Activated CD4-positive, alpha-beta T cell treated with anti-CD3 and anti-CD28 coated beads, Interleukin-2, Interleukin-4, amounts not matched to agents 100 ng/mL and 50 ng/mL, durations not matched to agents 16 hours and 8 hours (primary cell): ENCODE measurements around the gene SH3BGR.
"Not testable (repeated sequence)": the region's sequence is repeated elsewhere in the genome, so short reads cannot be mapped to it uniquely, and the experiment has no call there.

Experiments used
- DNase-seq: peaks from one replicate; pipeline ENCODE4 v3.0.0-alpha.2; 2020; ENCODE audit warnings: low spot score

SH3BGR gene

DNA sequence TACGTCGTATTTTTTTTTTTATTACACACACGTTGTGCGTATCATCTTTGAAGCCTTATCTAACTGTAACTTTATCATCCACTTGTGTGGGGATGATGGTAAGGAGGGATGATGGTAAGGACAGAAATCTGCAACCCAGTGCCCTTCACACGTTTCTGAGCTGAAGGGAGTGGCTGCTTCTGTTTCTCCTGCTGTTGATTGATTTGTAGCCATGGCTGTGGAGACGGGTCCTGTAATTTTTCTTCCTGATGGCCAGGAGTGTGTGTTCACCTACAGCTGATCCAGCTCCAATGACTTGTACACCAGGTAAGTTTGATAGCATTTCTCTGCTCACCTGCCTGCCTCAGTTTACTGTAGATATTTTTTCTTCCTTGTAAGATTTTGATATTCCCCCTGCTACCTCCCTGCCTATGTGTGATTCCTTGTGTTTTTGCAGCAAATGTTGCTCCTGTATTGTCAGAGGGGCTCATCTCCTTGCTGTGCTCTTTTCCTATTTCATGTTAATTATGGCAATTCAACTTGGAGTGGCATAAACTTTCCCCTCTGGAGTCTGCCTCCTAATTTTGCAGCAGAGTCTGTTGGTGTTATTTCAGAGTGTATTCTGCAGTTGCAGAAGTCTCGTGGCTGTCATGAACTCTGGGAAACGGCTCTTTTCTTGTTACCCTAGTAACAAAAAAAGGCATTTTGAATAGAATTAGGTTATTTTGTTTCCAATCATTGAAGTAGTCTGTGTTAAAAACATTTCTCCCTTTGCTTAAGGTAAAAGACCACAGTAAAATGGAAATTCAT is 64.1 kb downstream of the SH3BGR start:
- DNase-seq = no peak

DNA sequence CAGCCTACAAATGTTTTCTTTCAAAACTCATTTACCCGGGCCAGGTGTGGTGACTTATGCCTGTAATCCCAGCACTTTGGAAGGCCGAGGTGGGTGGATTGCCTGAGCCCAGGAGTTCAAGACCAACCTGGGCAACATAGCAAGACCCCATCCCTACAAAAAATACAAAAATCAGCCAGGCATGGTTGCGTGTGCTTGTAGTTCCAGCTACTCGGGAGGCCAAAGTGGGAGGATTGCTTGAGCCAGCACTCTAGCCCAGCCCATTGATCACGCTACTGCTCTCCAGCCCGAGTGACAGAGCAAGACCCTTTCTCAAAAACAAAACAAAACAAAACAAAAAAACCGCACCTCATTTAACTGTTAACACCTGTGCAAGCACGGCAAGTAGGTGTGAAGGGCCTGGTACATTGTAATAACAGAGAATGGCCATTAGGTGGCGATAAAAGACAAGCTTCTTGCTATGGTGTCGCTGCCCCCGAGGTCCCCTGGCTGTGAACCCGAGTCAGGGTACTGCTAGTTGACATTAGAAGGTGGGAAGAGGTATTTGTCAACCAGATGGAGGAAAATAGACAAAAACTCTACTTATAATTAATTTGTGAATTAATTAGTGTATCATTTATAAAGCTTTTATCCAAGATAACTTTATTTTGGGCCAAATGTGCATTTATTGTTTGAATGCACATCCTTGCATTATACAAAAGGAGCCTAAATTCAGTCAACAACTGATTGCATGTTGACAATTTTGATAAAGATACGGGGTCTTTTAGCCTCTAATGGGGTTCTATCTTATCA is 66.5 kb downstream of the SH3BGR start:
- DNase-seq = peak; percentile 75

DNA sequence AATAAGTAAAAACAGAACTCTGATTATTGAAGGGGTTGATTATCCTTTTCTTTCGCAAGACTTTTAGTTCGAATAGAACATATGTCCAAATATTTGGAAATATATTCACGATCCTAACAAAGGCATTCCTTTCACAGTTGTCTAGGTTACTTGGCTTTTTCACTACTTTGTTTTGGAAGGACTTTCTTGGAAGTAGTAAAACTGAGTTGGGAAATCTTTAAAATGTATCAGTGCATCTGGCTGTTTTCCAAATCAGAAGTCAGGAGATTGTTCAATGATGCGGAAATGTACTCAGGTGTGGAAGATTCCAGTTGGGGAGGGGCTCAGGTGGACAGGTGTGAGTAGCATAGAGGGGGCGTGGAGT is 67.1 kb downstream of the SH3BGR start:
- no peak for DNase-seq

DNA sequence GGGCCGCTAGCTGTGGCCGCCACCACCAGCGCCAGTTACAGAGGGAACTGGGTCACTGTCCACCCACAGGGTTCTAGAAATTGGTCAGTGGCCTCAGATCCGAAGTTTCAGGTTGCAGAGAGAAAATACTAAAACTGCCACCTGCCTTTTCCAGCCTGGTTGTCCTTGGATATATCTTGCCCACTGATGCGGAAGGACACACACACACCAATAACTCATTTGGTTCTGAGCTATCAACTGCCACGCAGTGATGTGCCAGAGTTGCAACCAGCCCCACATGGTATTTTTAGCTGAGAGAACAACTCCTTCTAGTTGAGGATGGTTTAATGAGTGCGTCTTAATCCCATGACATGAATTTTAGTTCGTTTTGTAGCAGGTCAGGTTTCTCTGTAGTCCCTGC is 68.1 kb downstream of the SH3BGR start:
- no peak for DNase-seq

DNA sequence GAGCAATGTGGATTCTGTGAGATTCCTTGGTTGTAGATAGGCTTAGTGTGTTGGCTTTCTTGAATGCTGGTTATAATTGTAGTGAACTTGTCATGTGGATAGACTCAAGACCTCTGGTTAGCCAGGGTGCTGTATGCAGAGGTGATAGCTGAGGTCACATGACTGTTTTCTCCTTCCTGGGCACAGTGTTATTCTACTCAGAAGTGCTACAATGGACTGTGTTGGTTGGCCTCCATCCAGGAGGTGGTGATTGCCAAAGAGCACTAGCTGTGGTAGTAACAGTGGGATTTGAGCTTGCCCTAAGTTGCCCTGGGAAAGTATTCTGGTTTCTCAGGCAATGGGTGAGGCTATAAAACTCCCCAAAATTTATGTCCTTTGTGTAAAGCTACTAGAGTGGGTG is 71.6 kb downstream of the SH3BGR start:
- no peak for DNase-seq

DNA sequence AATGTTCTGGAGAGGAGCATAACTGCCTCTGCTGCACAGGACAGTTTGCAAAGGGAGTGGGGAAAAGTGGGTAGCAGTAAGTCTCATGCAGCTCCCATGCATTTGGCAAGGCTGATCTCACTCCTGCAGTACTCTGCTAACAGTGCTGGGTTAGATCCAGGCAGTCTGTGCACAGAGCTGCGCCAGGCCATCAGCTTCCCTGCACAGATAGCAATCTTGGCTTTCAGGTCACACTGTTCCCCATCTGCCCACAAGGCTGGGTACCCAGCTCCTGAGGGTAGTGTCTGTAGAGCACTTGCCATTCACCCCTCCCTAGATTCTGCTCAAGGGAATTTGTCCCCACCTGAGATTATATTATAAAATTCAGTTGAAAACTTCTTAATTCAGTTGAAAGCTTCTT is 72.1 kb downstream of the SH3BGR start:
- DNase-seq = no peak

DNA sequence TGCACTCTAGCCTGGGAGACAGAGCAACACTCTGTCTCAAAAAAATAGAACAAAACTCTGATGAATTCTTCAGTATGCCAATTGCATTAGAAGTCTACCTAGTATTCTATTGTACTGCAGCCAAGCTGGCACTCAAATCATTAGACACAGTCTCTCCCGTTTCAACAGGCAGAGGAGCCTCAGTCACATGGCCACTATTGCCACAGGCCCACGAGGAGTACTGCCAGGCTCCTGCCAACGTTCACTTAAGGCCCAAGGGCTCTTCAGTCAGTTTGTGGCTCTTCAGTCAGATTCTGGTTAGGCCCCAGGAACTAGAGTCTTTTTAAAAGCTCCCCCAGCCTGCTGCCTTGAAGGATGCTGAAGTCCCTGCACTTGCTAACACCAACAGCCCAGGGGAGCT is 73.4 kb downstream of the SH3BGR start:
- DNase-seq = no peak

DNA sequence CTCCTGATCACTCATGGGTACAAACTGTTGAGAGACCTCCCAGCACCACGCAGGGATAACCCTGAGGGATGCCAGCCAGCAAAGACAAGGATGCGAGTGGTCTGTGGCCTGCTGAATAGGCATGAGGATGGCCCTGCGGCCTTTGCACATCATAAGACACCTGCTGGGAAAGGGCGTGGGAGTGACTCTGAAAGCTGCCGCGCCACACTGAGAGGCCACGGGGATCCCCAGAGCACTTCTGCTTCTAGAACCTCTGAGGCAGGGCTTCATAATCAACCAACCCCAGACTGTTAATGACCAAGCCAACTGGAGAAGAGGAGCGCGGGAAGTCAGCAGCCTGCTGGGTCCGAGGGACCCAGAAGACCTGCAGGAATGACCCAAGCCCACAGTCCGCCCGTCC is 73.8 kb downstream of the SH3BGR start:
- DNase-seq = no peak

DNA sequence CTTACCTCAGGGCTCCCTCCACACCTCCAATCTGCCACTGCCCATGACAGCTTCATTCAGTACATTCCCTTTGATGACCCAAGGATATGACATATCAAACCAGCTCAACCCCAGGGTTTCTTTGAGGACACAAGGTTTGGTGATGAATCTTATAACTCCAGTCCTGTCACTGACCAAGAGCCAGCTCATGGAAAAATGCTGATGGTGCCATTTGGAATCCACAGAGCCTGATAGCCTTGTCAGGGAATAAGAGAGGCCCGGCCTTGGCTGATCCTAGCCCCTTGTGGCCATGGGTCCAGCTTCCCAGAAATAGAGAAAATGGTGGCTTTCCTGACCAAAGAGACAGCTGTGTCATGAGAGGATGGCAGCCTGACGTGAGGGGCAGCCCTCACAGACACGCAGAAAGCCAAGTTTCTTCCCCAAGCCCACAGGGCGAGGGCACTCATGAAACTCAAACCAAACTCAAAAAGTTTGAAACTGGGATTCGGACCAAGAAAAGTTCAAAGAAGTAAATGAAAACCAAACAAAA is 75.4 kb downstream of the SH3BGR start:
- no peak for DNase-seq

DNA sequence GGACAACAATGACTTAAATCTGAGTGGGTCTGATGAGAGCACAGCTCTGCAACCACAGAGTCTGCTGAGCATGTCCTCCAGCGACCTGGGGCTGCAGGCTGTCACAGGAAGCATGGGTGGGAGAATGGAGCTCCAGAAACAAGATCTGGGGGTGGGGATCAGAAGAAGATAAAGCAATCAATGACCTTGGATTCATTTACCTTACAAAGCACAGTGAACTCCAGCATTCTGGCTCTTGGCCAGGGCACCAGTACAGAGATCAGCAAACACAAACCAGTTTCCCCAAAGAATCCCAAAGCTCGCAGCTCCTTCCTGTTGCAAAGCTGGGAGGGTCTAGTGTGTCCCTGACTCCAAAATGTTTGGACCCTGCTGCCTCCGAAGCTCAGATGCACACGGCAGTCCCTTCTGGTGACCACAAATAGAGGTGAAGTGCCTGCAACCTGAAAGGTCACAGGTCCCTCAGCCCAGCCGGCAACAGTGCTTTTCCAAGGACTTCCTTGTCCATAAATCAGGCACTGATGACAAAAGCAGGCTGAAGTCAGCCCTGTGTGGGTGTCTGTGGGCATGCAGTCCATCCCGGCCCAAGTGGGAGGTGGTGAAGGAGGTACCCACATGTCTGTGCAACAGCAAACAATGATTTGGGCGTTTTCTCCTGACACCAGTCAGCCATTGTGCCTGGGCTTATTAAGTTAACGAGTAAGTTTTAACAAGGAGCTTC is 76.1 kb downstream of the SH3BGR start:
- DNase-seq = no peak

DNA sequence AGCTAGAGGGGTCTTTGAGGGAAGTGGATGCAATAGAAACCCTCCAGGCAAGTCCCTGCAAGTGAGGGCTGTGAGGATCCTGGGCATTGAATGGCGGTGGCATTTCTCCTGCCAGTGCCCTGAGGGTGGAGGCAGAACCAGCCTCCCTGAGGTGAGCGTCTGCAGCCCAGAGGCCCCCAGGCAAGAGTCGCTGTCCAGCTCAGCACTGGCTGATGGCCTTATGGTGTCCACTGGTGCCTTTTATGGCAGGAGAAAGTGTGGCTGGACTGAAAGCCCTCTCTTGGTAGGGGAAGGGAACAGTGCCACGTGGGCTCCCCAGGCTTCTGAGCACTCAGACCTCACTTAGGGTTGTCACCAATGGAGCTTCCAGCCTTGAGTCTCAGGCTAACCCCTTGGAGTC is 77.3 kb downstream of the SH3BGR start:
- no peak for DNase-seq

DNA sequence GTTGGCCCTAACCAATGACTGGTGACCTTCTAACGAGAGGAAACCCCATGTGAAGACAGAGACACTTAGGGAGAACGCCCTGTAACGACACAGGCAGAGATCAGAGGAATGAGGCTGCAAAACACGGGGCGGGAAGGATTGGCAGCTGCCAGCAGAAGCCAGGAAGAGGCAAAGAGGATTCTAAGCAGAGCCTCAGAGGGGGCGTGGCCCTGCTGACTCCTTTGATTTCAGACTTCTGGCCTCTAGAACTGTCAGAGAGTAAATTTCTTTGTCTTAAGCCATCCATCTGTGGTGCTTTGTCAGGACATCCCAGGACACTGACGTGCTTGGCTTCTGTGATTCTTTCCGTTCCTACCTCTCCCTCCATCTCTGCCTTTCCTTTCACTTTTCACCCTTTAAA is 79.3 kb downstream of the SH3BGR start:
- no peak for DNase-seq

DNA sequence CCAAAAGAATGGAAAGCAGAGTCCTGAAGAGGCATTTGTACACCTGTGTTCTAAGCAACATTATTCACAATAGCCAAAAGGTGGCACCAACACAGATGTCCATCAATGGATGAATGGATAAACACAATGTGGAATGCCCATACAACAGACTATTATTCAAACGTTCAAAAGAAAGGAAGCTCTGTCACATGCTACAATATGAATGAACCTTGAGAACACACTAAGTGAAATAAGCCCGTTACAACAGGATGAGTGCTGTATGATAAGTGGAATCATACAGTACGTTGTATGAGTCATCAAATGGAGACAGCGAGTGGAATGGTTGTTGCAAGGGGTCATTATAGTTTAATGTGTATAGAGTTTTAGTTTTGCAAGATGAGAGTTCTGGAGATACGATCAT is 80.1 kb downstream of the SH3BGR start:
- DNase-seq = no peak

DNA sequence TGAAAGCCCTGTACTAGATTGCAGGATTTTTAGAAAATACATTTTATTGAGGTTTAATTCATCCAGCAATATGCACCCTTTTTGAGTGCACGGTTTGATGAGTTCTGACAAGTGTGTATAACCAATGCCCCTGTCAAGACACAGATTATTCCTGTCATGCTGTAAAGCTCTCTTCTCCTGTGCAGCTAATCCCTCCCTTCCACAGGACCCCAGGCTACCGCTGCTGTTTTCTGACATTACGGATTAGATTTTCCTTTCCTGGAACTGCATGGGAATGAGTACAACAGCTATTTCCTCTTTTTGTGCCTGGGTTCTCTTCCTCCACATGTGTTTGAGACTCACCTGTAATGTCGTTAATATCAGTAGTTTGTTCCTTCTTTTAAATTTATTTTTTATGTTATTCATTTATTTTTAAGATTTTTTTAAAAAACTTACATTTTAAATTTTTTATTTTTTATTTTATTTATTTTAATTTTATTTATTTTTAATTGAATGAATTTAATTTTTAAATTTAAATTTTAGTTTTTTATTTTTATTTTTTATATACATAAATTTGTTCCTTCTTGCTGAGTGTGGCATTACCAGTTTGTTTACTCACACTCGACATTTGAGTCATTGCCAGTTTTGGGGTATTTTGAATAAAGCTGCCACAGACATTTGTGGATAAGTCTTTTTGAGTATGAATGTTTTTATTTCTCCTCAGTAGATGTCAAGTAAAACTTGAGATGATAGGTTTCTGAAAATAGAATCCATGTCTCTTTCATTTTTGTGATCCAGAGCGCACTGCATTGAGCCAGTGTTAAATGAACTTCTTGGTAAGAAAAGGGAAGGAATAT is 82.0 kb downstream of the SH3BGR start:
- no peak for DNase-seq

DNA sequence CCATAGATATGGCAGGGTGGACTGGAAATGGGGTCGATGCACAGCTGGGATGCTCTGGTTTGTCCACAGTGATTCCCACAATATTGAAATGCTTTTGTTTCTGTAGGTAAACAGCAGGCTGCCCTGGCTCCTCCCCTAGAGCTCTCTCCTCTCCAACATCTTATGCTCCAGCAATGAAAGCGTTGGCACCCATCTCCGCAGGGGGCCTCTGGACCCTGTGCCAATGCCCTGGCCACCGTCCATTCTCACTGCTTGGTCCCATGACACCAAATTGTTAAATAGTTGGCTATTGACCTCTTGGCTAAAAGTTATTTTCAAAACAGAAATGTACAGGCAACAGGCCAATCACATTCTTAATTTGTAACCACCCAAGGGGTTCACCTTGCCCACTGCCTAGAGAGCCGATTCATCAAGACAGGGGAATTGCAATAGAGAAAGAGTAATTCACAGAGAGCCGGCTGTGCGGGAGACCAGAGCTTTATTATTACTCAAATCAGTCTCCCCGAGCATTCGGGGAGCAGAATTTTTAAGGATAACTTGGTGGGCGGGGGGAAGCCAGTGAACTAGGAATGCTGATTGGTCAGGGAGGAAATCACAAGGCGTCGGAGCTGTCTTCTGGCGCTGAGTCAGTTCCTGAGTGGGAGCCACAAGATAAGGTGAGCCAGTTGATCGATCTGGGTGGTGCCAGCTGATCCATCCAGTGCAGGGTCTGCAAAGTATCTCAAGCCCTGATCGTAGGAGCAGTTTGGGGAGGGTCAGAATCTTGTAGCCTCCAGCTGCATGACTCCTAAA is 84.1 kb downstream of the SH3BGR start:
- no peak for DNase-seq

DNA sequence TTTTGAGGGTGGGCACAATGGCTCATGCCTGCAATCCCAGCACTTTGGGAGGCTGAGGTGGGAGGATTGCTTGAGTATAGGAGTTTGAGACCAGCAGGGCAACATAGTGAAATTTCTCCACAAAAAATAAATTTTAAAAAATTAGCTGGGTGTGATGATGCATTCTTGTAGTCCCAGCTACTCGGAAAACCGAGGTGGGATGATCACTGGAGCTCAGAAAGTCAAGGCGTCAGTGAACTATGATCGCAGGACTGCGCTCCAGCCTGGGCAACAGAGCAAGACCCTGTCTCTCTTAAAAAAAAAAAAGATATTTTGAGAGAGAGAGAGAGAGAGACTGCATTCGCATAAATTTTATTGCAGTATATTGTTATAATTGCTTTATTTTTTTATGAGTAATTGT is 85.1 kb downstream of the SH3BGR start:
- no peak for DNase-seq

DNA sequence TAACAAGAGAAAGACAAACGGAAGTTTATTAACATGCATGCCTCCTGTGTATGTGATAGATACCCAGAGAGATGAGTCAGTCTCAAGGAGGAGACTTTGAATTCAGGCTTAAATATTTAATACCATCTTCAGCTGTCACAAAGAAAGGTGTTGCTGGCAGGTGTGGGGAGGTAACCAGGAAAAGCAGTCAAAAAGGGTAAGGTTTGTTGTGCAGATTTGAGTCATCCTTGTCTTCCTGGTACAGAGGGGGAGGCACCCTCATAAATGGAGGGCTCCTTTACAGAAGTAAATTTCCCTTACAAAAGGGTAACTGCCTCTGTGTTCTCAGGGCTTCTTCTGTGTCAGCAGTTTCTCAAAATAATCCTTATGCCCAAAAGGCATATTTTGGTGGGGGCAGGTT is 85.8 kb downstream of the SH3BGR start:
- no peak for DNase-seq

DNA sequence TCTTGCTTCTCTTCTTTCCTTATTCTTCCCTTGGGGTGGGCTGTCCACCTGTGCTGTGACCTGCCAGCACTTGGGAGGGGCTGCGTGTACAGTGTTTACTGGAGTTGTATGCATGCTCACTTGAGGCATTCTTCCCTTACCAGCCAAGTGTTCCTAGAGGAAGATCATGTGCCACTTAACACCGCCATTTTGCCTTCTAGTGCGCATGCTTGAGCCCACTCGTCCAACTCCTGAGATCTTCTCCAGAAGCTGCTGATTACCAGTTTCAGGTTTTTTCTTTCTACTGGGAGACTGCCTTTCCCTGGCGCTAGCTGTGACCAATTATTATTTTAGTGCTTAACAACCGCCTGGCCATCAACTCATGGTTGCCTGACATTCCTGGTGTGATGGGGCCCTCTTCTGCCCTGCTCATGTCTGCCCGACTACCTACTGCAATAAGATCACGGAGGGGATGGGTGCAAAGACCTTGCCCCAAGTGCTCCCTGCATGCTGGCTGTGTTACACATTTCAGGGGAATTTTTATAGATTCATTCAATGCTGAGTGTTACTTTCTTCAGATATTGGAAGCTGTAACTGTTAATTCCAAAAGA is 86.8 kb downstream of the SH3BGR start:
- no peak for DNase-seq

DNA sequence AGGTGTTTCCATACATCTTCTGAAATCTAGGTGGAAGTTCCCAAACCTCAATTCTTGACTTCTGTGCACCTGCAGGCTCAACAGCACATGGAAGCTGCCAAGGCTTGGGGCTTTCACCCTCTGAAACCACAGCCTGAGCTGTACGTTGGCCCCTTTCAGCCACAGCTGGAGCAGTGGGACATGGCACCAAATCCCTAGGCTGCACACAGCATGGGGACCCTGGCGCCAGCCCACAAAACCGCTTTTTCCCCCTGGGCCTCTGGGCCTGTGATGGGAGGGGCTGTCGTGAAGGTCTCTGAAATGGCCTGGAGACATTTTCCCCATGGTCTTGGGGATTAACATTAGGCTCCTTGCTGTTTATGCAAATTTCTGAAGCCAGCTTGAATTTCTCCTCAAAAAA is 88.6 kb downstream of the SH3BGR start:
- DNase-seq = not testable (repeated sequence)

DNA sequence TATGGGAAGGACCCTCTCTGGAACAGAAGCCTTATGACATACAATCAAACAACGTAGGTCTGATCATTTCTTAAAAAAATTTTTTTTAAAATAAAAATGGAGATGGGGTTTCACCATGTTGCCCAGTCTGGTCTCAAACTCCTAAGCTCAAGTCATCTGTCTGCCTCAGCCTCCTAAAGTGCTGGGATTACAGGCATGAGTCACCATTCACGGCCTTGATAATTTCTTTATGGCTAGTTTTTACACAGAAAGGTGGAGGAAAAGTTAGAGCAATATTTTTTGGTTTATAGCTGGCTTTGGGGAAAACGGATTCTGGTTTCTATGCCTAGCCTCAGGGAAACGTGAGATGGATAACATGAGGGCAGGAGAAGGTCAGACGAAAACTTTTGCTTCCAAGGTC is 91.0 kb downstream of the SH3BGR start:
- no peak for DNase-seq

DNA sequence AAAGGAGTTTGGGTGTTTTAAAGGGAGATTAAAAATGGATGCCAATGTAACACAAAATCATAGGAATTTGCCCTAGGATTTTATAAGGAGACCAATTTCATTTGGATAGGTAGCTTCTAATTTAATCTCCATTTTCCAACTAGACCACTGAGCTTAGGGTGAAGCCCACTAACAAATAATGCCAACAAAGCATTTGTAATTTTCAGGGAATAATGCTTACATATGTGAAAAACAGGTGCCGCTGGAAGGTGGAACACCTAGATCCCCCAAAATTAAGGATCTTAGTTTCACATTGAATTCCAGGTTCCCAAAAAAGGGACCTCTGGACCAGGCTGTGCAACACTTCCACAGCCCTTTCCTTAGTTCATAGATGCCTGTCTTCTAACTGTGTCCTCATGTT is 94.8 kb downstream of the SH3BGR start:
- DNase-seq = no peak
